ENCODE results near the gene PROZ.

PROZ gene

DNA sequence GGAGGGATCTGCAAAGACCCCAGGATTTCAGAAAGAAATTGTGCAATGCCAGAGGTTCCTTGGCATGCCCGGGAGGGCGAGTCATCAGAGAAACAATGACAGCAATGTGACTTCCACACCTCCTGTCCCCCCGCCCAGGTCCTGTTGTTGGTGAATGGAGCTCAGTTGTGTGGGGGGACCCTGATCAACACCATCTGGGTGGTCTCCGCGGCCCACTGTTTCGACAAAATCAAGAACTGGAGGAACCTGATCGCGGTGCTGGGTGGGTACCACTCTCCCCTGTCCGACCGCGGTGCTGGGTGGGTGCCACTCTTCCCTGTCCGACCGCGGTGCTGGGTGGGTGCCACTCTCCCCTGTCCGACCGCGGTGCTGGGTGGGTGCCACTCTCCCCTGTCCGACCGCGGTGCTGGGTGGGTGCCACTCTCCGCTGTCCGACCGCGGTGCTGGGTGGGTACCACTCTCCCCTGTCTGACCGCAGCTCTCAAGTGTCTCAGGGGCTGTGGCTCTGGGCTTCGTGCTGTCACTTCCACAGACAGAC lies 41.0 kb upstream of the PROZ start:
- no peak overlapping the region for H3K4me3 ChIP-seq (ENCODE audit: control insufficient read depth, low read depth, low read length)
- DNase-seq (ENCODE audit: low read depth): no peak
- TF ChIP-seq, protein P1, sequence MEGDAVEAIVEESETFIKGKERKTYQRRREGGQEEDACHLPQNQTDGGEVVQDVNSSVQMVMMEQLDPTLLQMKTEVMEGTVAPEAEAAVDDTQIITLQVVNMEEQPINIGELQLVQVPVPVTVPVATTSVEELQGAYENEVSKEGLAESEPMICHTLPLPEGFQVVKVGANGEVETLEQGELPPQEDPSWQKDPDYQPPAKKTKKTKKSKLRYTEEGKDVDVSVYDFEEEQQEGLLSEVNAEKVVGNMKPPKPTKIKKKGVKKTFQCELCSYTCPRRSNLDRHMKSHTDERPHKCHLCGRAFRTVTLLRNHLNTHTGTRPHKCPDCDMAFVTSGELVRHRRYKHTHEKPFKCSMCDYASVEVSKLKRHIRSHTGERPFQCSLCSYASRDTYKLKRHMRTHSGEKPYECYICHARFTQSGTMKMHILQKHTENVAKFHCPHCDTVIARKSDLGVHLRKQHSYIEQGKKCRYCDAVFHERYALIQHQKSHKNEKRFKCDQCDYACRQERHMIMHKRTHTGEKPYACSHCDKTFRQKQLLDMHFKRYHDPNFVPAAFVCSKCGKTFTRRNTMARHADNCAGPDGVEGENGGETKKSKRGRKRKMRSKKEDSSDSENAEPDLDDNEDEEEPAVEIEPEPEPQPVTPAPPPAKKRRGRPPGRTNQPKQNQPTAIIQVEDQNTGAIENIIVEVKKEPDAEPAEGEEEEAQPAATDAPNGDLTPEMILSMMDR (conservative IDR thresholded peaks at IDR 0.05; ENCODE audit: control insufficient read depth, insufficient read depth, low read depth, low read length): no peak

DNA sequence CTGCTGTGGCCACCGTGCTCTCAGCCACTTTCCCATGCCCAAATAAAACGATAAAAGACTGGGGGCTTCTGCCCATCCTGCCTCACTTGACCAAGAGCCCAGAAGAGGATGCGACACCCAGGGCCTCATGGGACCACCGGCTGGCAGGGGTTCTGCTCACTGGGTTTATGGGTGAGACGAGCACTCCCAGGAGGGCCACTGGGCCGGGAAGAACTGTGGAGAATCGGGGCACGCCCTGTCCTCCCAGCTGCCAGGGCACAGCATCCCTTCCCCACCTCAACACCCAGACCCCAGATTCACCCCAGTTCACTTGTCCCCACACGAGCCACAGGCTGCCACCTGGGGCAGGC lies 40.6 kb upstream of the PROZ start:
- H3K4me3 ChIP-seq (ENCODE audit: control insufficient read depth, low read depth, low read length): no peak overlapping the region
- no peak for DNase-seq (ENCODE audit: low read depth)
- TF ChIP-seq, protein P1 (conservative IDR thresholded peaks at IDR 0.05; ENCODE audit: control insufficient read depth, insufficient read depth, low read depth, low read length): no peak

DNA sequence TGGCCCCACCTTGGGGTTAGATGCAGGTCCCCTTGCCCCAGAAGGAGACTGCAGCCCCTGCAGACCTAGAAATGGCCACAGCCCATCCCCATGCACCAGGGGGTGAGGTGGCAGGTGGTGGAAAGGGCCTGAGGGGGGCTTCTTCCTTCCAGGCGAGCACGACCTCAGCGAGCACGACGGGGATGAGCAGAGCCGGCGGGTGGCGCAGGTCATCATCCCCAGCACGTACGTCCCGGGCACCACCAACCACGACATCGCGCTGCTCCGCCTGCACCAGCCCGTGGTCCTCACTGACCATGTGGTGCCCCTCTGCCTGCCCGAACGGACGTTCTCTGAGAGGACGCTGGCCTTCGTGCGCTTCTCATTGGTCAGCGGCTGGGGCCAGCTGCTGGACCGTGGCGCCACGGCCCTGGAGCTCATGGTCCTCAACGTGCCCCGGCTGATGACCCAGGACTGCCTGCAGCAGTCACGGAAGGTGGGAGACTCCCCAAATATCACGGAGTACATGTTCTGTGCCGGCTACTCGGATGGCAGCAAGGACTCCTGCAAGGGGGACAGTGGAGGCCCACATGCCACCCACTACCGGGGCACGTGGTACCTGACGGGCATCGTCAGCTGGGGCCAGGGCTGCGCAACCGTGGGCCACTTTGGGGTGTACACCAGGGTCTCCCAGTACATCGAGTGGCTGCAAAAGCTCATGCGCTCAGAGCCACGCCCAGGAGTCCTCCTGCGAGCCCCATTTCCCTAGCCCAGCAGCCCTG lies 40.0 kb upstream of the PROZ start:
- no peak for DNase-seq (ENCODE audit: low read depth)
- H3K4me3 ChIP-seq (ENCODE audit: control insufficient read depth, low read depth, low read length): no peak overlapping the region
- TF ChIP-seq, protein P1 (conservative IDR thresholded peaks at IDR 0.05; ENCODE audit: control insufficient read depth, insufficient read depth, low read depth, low read length): no peak

DNA sequence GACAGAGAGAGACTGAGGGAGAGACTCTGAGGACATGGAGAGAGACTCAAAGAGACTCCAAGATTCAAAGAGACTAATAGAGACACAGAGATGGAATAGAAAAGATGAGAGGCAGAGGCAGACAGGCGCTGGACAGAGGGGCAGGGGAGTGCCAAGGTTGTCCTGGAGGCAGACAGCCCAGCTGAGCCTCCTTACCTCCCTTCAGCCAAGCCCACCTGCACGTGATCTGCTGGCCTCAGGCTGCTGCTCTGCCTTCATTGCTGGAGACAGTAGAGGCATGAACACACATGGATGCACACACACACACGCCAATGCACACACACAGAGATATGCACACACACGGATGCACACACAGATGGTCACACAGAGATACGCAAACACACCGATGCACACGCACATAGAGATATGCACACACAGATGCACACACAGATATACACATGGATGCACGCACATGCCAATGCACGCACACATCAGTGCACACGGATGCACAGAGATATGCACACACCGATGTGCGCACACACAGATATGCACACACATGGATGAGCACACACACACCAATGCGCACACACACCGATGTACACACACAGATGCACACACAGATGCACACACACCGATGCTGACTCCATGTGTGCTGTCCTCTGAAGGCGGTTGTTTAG lies 39.2 kb upstream of the PROZ start:
- H3K4me3 ChIP-seq (ENCODE audit: control insufficient read depth, low read depth, low read length): no peak overlapping the region
- TF ChIP-seq, protein P1 (conservative IDR thresholded peaks at IDR 0.05; ENCODE audit: control insufficient read depth, insufficient read depth, low read depth, low read length): no peak

DNA sequence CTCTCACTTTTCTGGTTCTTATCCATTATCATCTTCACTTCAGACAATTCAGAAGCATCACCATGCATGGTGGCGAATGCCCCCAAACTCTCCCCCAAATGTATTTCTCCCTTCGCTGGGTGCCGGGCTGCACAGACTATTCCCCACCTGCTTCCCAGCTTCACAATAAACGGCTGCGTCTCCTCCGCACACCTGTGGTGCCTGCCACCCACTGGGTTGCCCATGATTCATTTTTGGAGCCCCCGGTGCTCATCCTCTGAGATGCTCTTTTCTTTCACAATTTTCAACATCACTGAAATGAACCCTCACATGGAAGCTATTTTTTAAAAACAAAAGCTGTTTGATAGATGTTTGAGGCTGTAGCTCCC lies 38.6 kb upstream of the PROZ start:
- TF ChIP-seq, protein P1 (conservative IDR thresholded peaks at IDR 0.05; ENCODE audit: control insufficient read depth, insufficient read depth, low read depth, low read length): no peak
- DNase-seq (ENCODE audit: low read depth): no peak
- H3K4me3 ChIP-seq (ENCODE audit: control insufficient read depth, low read depth, low read length): no peak overlapping the region

More for the DNA sequence above, 39.2 kb upstream of the PROZ start:
- DNase-seq (ENCODE audit: low read depth): no peak

DNA sequence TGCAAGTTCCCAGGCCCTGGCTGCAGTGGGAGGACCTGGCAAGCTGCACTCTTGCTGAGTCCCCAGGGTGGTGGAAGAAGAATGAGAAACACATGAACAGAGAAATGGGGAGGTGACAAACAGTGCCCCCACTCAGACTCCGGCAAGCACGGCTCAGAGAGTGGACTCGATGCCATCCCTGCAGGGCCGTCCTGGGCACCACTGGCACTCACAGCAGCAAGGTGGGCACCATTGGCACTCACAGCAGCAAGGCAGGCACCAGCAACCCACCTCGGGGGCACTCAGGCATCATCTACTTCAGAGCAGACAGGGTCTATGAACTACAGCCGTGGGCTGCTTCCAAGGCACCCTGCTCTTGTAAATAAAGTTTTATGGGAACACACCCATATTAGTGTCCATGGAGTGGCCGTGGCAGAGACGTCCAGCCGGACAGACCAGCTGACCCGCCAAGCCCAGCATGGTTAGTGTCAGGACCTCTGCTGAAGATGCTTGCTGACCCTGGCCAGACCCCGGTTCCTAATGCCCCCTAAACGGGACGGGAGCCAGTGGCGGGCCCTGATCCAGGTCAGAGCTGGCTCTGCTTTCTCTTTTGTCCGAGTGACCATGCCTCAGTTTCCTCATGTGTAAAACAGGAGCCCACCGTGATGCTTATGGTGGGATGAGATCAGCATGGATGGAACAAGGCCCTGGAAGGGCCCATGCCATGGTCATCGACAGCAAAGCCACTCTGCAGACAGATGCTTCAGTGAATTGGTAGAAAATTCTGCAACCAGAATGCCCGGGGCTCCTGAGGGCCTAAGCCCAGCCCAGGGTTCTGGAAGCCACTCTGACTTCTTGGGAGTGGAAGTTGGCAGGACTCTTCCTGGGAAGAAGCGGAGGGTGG lies 37.9 kb upstream of the PROZ start:
- H3K4me3 ChIP-seq (ENCODE audit: control insufficient read depth, low read depth, low read length): no peak overlapping the region
- TF ChIP-seq, protein P1 (conservative IDR thresholded peaks at IDR 0.05; ENCODE audit: control insufficient read depth, insufficient read depth, low read depth, low read length): no peak
- no peak for DNase-seq (ENCODE audit: low read depth)

Data from fibroblast of mammary gland (primary cell).